ENCODE measurements around the gene COPZ2.
"Not testable (repeated sequence)": the region's sequence is repeated elsewhere in the genome, so short reads cannot be mapped to it uniquely, and the experiment has no call there.

COPZ2 gene

DNA sequence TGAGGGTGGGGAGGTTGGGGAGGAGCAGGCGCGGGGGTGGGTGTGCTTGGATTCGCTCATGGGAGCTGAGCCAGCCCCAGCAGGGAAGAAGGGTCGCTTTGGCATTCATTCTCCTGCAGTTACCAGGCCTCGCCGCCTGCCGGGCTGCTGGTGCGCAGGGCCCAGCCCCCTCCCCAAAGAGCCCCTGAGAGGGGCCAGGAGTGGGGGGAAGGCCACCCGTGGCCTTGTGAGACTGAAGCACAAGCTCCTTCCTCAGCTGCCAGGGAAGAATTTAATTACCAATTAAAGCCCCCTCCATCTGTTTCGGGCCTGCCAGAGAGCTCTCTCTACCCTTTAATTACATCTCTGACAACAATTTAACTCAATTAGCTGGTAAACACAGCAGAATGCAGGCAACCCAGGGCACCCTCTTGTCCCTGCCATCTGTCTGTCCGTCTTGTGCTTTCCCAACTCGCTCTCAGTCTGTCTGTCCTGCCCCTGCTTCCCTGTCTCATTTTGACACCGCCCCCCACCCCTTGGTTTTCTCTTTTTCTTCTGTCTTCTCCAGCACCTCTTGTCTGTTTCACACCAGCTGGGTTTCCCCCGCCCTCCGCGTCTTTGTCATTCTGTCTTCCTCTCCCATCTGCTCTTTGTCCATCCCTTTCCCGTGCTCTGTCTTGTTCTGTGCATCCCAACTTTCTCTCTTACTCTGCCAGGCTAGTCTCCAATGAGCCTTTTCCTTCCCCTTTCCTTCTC is 34.0 kb downstream of the COPZ2 start:
- DNase-seq: no peak

DNA sequence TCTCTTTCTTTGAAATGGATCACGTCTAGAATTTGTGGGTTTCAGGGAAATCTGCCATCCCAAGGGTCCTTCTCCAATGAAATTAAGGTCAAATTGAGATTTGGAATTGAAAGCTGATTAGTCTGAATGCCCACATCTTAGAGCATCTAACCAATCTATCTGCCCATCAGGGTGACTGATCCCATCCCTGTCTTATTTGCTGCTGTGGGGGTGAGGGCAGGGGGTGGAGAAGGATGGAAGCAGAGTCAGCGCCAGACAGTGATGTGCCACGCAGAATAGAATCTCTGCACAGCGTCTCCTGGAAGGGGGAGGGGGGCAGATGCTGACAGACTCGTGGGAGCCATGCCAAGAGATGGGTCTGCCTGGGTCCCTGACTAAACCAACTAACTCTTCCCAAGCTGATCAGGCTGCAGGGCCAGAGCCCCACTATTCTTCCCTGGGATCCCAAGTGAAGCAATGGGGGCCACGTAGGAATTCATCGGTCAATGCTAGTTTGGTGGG is 34.6 kb downstream of the COPZ2 start:
- no peak for DNase-seq

DNA sequence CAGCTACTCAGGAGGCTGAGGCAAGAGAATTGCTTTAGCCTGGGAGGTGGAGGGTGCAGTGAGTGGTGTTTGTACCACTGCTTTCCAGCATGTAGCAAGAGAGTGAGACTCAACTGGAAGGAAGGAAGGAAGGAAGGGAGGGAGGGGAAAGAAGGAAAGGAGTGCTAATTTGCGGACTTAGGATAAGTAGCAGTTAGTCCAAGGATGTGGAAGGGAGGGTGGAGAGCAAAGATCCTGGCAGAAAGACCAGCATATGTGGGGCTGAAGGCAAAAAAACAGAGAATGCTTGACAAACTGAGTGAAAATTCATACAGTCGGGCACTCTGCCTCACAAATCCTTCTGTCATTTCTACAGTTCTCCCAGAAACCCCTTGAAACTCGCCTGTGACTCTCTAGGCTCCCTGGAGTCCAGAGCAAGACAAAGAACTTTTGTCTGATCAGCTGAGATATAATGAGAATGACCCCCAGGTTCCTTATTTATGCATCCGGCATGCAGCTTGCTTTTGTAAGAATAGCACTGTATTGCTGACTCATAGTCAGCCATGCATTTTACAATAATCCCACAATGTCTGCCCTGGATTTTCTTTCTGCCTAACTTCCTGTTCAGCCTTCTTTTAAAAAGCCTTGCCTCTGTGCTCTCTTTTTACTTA is 35.2 kb downstream of the COPZ2 start:
- DNase-seq: peak; percentile 30

DNA sequence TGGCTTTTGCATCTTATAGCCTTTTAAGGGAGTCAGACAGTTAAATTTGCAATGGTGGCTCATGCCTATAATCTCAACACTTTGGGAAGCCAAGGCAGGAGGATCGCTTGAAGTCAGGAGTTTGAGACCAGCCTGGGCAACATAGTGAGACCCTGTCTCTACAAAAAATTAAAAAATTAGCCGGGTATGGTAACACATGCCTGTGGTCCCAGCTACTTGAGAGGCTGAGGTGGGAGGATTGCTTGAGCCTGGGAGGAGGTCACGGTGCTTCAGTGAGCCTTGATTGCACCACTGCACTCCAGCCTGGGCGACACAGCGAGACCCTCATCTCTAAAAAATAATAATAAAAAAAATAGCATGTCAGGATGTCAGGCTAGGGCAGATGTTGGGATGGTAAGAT is 35.9 kb downstream of the COPZ2 start:
- DNase-seq: not testable (repeated sequence)

DNA sequence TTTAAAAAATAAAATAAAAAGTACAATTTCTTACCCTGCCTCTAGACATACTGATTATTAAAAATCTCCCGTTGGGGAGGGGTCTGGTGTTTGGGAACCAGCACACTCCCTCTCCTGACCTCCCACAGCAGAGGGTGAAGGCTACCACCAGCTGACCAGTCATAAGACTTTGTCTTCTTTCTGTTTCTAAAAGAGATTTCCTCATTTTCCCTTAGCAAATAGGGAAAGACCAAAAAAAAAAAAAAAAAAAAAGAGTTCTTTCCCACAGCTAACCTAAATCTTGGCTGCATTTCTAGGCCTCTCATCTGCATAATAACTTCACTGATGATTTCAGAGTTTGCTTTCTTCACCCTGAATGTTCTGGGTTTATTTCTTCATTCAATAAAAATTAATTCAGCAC is 36.4 kb downstream of the COPZ2 start:
- no peak for DNase-seq

DNA sequence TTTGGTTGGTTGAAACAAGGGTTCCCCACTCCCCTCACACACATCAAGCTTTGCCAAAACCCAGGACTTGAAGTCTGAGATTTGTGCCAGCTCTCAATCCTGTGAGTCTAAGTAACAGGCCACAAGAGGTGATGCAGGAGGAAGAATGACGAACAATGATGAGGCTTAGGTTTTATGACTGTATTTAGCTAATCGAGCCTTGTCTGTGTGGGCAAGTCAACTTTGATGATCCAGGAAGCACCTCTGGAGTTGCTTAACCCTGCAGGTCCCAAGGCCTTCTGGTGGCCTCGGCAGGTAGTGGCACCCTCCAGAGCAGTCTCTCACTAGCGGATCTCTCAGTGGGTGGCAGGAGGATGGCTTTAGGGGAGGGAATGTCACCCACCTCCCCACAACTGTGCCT is 38.0 kb downstream of the COPZ2 start:
- no peak for DNase-seq

DNA sequence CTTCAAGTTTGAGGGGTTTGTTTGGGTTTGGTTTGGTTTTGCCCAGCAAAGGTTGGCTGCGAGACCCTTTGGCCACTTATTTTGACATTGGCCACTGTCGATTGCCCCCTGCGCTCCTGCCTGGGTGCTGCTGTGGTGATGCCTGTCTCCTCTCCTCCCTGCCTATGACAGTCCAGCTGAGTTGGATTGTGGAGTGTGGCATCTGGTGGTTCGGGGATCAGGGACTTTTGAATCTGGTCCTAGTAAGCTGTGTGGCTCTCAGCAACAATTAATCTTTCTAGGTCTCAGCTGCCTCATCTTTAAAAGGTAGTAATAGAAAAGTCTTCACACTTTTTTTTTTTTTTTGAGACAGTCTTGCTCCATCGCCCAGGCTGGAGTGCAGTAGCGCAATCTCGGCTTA is 39.6 kb downstream of the COPZ2 start:
- DNase-seq: no peak

DNA sequence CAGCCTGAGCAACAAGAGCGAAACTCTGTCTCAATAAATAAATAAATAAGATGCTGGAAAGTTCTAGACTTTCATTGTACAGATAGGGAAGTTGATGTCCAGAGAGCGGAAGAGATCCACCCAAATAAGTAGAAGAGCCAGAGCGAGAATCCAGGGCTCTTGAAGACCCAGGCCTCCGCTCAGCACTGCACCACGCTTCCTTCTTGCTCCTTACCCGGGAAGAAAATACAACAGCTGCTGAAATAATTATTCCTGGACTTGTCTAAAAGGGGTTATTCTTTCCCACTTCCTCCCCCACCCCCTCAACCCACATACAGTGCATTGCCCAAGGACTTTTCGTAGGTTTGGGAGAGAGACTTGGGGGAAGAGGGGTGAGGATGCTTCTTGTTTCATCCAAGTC is 40.0 kb downstream of the COPZ2 start:
- DNase-seq: no peak

DNA sequence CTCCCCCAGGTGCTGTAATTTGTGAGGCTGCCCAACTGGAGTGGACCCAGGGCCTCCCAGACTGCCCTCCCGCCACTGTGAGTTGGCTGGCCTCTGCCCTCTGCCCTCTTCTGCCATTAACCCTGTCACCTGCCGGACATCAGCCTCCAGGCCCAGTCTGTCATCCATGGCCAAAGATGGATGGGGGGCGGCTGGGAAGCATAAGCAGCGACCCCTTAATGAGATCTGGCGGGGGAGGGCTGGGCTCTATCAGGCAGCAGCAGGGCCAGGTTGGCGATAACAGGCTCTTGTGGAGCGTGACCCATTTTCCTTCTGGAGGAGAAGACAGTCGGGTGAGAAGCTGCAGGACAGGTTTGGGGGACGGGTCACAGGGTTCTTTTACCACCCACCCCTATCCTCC is 41.4 kb downstream of the COPZ2 start:
- DNase-seq: no peak

DNA sequence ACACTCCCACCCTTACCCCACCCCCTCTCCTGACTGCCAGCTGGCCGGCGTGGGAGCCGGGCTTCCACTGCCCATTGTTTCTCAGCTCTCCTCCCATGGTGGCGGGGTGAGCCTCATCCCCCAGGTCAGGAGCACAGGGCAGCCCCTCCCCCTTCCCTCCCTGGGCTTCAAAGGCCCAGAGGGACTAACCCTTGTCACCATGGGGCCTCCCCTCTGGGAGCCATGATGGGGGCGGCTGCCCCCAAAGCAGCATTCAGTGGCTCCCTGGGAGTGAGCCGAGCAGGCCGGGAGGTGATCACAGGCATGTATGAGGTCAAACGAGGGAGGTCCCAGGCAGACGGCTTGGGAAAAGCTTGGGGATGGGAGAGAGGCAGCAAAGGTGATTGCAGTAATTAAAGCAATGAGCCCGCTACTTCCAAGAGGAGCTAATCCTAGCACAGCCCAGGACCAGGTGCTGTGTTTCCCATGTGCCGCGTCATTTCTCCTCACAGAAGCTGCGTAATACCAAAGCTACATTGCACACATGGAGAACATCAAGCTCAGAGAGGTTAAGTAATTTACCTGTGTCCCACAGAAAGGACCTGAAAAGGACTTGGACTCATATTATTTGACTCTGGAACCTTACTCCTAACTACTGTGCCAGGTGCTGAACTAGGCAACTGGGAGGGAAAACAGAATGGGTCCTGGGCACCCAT is 42.2 kb downstream of the COPZ2 start:
- DNase-seq: no peak

DNA sequence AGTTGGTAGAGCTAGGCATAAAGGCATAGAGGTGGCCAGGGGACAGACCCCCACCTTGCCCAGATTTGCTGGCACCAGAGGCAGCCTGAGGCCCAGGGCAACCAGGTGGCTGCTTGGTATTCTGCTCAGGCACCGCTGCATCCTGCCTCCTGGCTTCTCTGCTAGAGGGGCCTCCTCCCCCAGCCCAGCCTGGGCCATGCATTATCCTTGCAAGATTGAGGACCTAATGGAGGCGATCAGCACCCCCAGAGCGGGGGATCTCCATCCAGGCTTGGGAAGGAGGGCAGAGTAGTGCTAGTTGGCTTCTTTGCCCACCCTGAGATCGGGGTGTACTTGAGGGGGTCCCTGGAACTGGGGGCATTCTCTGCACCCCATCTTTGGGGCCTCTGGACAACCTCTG is 42.9 kb downstream of the COPZ2 start:
- no peak for DNase-seq

DNA sequence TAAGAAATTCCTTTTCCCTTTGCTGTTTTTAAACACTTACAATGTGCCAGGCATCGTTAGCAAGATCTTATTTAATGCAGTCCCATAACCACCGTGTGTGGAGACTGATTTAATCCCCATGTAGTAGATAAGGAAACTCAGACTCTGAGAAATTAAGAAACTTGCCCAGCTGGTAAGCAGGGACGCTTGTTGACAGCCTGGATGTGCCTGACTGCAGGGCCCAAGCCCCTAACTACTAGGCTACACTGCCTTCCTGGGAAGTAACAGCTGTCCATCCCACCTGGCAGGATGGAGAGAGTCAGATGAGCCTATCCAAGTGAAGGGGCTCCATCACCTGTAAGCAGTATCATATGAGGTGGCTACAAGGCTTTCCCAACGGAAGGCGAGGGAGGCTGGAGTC is 43.6 kb downstream of the COPZ2 start:
- DNase-seq: no peak

DNA sequence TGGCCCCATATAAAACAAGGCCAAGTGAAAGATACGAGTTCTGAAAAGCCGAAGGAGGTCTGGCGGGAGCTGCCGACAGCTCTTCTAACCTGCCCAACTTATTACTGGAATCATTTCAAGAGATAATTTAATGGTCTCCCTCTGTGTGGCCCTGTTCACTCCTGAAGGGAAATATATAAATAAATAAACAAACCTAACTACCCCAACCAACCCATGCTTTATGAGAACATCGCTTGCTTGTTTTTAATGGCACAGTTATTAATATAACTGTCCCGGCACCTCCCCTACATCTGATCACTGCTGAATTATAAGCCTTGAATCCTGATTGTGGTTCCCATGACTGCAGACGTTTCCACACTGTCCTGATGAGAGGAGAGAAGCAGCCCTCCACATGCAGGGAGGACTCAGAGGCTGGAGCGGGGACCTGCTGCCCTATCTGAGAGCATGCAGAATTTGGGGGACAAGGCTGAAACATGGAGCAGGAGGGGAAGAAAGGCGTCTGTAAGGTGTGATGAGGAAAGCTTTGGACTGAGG is 44.5 kb downstream of the COPZ2 start:
- no peak for DNase-seq

DNA sequence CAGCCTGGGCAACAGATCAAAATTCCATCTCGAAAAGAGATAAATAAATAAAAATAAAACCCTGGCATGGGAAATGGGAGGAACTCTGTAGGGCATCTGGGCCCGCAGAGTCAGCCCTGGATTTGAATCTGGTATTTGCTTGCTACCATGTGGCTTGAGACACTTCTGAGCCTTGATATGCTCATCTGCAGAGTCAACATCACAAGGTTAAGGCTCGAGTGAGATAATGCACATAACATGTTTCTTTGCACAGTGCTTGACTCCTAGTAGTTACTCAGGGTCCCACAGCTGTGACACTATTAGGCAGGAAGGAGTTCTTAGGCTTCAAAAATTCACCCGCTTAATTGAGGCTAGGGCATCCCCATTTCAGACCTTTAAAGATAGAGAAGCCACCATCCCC is 45.4 kb downstream of the COPZ2 start:
- DNase-seq: no peak

DNA sequence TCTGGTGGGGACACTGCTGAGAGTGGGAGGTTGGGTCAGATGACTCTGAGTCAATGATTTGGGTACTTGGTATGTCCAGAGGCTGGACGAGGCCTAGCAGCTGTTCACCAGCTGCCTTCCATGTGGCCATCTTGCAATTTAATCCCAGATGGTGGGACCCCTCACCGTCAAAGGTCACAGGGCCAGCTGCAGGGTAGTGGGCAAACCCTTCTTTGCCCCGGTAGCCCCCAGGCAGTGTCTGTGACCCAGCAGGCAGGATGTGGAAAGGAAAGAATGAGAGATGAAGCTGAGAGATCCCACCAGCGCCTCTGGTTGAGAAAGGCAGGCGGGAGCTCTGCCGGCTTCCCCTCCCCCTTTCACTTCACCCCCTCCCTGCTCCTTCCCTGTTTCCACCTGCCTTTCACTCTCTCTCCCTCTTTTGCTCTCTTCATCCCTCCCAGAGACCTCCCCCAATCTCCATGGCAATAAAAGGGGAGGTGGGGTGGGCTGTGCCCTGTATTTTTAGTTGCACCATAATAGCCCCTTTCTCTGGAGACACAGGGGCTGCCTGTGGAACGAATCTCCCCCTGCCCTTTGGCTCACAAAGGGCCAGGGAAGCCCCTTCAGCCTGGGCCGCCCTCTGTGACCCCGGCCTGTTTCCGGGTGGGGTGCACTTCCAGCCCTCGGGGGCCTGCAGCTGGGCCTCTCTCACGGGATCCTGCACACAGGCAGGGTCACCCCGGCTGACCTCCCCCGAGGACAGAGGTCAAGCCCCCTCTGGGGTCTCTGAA is 46.5 kb downstream of the COPZ2 start:
- DNase-seq: no peak

DNA sequence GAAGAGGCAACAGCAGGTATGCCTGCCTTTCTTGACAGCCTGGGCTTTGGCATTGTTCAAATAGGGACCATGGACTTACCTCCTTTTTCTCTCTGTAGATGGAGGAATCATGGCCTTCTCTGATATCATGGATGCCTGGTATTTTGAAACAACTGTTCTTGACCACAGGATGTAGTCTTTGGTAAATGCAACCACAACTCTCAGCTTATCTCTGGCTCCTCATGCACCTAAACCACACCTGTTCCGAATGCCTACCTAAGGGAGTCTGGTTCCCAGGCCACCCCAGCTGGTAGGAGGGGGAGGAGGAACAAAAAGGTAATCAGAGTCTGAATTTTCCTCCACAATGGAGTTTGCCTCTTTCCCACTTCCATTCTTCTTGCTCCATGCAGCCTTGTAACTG is 47.9 kb downstream of the COPZ2 start:
- DNase-seq: no peak

DNA sequence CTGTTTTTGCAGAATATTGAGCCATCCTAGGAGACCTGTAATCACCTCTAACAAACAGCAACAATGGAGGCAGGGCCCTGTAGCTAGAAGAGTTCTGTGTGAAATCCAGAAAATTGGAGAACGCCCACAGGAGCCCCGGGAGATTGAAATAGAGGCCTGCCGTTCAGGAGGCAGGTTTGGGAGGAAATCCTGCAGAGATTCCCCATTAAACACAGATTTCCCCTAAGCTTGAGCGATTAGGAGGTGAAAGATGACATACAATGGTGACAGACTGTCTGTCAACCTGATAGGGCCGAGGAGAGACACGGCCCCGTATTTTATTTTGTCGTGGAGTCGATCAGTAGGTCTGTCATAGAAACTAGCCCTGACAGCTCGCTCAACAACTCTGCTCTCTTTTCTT is 48.4 kb downstream of the COPZ2 start:
- no peak for DNase-seq

DNA sequence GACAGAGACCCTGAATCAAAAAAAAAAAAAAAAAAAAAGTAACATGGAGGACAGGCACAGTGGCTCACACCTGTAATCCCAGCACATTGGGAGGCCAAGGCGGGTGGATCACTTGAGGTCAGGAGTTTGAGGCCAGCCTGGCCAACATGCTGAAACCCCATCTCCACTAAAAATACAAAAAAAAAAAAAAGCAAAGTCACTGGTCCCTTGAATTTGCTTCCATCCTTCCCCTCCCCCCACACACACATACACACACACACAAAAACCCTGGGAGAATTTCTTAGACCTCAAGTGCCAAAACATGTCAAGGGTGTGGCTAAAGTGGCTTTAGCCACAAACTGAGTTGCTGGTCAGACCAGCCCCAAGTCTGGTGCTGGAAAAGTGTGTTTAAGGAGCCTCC is 49.2 kb downstream of the COPZ2 start:
- not testable (repeated sequence) for DNase-seq

DNA sequence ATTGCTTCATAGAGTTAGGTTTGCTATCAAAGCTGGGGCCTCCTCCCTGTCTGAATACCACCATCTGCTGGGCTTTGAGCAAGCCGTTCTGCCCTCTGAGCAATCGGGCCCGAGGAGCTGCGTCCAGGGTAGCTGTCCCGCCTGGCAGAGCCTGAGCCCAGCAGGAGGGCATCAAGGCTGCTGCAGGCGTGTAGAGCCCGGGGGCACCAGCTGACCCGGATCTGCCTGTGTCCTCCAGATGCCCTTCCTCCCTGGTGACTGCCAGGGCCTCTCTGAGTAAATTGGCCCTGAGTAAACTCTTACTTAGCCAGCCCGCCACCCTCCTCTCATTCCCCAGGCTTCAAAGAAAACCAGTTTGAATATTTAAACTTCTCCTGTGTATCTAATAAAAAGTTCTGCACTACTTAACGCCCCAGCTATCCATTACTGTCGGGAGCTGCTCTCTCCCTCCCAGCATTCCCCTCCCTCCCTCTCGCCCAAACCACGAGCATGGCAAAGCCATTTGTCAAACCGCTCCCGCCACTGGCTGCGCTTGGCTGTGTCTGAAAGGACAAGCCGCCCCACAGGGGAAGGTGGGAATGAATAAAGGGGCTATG is 50.3 kb downstream of the COPZ2 start:
- no peak for DNase-seq

DNA sequence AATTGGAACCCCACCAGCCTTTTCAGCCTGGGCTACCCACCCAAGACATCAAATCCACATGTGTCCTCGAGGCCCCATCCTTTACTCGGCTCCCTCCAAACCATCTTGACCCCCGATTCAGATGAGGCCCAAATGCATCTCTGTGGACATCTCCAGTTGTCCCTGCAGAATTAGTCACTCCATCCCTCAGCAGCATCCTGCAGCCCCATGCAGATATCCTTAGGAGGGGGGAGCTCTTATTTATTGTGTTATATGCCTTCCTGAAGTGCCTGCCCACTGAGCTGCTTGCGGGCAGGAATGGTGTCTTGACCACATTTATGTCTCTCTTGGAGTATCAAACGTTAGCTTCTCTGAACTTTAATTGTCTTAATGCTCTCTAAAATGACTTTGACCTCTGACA is 51.1 kb downstream of the COPZ2 start:
- DNase-seq: no peak

DNA sequence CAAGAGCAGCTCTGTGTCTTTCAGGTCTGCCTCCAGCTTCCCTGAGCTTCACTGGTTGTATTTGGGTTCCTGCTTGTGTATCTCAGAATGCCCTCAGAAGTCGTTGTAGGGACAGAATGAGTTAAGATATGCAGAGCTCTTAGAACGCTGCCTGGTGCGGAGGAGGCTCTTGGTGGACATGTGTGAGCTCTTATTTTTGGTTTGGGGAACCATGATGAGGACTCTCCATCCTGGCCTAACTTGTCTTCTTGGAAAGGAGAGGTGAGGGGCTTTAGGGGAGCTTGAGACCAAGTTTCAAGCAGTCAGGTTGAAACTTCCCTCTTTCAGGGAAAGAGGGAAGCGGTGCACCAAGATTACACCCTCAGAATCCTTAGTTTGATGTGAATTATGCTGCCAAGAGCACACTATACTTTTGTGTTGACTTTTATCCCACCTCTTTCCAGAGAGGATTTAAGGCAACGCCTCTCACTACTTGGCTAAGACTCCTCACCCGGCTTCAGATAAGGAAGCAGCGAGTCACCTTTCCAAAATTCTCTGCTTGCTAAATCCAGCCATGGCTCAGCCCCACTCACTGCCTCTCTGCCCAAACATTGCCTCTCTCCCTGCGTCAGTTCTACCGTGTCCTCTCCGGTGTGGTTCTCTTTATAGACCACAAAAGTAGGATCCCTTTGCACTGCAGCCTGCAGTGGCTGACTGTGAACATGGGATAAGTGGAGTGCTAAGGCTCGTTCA is 53.9 kb downstream of the COPZ2 start:
- DNase-seq: no peak
